ENCODE measurements around the gene SDR42E1.
A peak's percentile ranks its signal among the peaks of the same experiment; 100 is the strongest.

The SDR42E1 gene

GRCh38 chr16:82011199-82011641 is at the start of gene SDR42E1:
TSS of gene SDR42E1 (minus strand) at chr16:82011470. CDS start at chr16:82000858, 10,612 bp downstream.
- DNase-seq = peak; percentile 61

GRCh38 chr16:82059983-82060421 is 48.7 kb upstream of the SDR42E1 start:
- DNase-seq = no peak

- no peak for DNase-seq
Measured at GRCh38 chr16:82059161-82059982, 48.1 kb upstream of the SDR42E1 start.

GRCh38 chr16:82056550-82056896 is 45.3 kb upstream of the SDR42E1 start:
- no peak for DNase-seq

GRCh38 chr16:82055728-82056549 is 44.7 kb upstream of the SDR42E1 start:
- no peak for DNase-seq

- DNase-seq = no peak
Measured at GRCh38 chr16:82055117-82055516, 43.8 kb upstream of the SDR42E1 start.

GRCh38 chr16:82051656-82052055 is 40.4 kb upstream of the SDR42E1 start:
- no peak for DNase-seq

- DNase-seq = no peak
Measured at GRCh38 chr16:82050909-82051357, 39.7 kb upstream of the SDR42E1 start.

GRCh38 chr16:82050506-82050905 is 39.2 kb upstream of the SDR42E1 start:
- no peak for DNase-seq

- no peak for DNase-seq
Measured at GRCh38 chr16:82049484-82049883, 38.2 kb upstream of the SDR42E1 start.

GRCh38 chr16:82047787-82048186 is 36.5 kb upstream of the SDR42E1 start:
- DNase-seq = no peak

GRCh38 chr16:82047374-82047773 is 36.1 kb upstream of the SDR42E1 start:
- no peak for DNase-seq

GRCh38 chr16:82046941-82047340 is 35.7 kb upstream of the SDR42E1 start:
- no peak for DNase-seq

GRCh38 chr16:82046541-82046940 is 35.3 kb upstream of the SDR42E1 start:
- DNase-seq = no peak

GRCh38 chr16:82045465-82045864 is 34.2 kb upstream of the SDR42E1 start:
- no peak for DNase-seq

- no peak for DNase-seq
Measured at GRCh38 chr16:82044585-82044911, 33.3 kb upstream of the SDR42E1 start.

GRCh38 chr16:82043680-82044584 is 32.7 kb upstream of the SDR42E1 start:
- DNase-seq = no peak

- DNase-seq = no peak
Measured at GRCh38 chr16:82042846-82043245, 31.6 kb upstream of the SDR42E1 start.

GRCh38 chr16:82042144-82042543 is 30.9 kb upstream of the SDR42E1 start:
- no peak for DNase-seq

GRCh38 chr16:82041542-82041941 is 30.3 kb upstream of the SDR42E1 start:
- no peak for DNase-seq

GRCh38 chr16:82040296-82040695 is 29.0 kb upstream of the SDR42E1 start:
- DNase-seq = no peak

GRCh38 chr16:82037666-82038065 is 26.4 kb upstream of the SDR42E1 start:
- no peak for DNase-seq

- no peak for DNase-seq
Measured at GRCh38 chr16:82037251-82037650, 26.0 kb upstream of the SDR42E1 start.

All from NCI-H2029 (cell line).